HG03457 (cell line): ENCODE data around the gene CATSPER3.
"Not testable (repeated sequence)": the region's sequence is repeated elsewhere in the genome, so short reads cannot be mapped to it uniquely, and the experiment has no call there.

Experiments
- ATAC-seq: cut with Tn5 transposase; IDR thresholded peaks from one replicate; pipeline ENCODE4 v1.9.1; 2021; ENCODE audit warnings: moderate number of reproducible peaks; ENCODE audit not compliant: unreplicated experiment

The CATSPER3 gene

GRCh38 chr5:134969166-134969565, 1.5 kb downstream of the CATSPER3 start:
- no peak for ATAC-seq

- no peak for ATAC-seq
Measured at GRCh38 chr5:134975078-134975715, 7.5 kb downstream of the CATSPER3 start.

DNA sequence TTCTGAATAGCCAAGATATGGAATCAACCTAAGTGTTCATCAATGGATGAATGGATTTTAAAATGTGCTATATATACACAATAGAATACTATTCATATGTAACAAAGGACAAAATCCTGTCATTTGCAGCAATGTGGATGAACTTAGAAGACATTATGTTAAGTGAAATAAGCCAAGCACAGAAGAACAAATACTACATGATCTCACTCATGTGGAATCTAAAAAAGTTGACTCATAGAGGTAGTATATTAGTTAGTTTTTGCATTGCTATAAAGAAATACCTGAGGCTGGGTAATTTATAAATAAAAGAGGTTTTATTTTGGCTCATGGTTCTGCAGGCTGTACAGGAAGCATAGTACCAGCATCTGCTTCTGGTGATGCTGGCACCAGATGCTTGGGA, 8.1 kb downstream of the CATSPER3 start:
- no peak for ATAC-seq

- ATAC-seq = no peak
Measured at GRCh38 chr5:134976841-134977240, 9.1 kb downstream of the CATSPER3 start.

- no peak for ATAC-seq
Measured at GRCh38 chr5:134979416-134979815, 11.7 kb downstream of the CATSPER3 start.

- no peak for ATAC-seq
Measured at GRCh38 chr5:134982230-134982629, 14.5 kb downstream of the CATSPER3 start.

GRCh38 chr5:134989266-134989830, 21.6 kb downstream of the CATSPER3 start:
- no peak for ATAC-seq

GRCh38 chr5:134990183-134990582, 22.5 kb downstream of the CATSPER3 start:
- ATAC-seq = not testable (repeated sequence)

GRCh38 chr5:134992148-134992547, 24.4 kb downstream of the CATSPER3 start:
- no peak for ATAC-seq

DNA sequence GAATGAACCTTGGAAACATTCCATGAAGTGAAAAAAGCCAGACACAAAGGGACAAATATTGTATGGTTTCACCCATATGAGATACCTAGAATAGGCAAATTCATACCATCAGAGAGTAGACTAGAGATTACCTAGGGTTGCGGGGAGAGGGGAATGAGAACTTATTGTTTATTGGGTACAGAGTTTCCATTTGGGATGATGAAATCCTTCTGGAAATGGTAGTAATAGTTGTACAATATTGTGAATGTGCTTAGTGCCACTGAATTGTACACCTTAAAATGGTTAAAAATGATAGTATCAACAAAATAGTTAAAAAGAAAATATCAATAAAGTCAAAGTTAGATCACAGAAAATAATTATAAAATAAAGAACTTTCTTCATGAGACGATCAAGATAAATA, 25.5 kb downstream of the CATSPER3 start:
- no peak for ATAC-seq

- ATAC-seq = no peak
Measured at GRCh38 chr5:134994560-134995156, 27.0 kb downstream of the CATSPER3 start.

DNA sequence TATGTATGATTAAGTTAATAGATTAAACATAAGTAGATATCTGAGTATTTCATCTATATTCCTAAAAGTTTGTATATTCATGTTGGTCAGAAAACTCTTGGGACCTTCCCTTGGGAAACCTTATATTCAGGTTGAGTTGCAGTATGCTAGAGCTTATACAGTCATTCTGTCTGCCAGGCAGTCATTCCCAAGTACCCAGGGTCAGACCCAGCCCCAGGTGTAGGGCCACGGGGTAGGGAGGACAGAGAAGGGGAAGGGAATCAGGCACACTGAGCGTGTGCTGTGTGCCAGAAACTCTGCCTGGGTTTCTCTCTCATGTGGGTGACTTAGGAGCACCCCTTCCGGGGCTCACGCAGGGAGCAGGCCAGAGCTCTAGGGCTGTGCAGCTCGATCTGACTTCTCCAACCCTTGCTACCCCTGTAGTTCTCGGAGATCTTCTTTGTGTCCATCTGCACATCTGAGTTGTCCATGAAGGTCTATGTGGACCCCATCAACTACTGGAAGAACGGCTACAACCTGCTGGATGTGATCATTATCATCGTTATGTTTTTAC, 28.2 kb downstream of the CATSPER3 start:
- ATAC-seq = no peak

DNA sequence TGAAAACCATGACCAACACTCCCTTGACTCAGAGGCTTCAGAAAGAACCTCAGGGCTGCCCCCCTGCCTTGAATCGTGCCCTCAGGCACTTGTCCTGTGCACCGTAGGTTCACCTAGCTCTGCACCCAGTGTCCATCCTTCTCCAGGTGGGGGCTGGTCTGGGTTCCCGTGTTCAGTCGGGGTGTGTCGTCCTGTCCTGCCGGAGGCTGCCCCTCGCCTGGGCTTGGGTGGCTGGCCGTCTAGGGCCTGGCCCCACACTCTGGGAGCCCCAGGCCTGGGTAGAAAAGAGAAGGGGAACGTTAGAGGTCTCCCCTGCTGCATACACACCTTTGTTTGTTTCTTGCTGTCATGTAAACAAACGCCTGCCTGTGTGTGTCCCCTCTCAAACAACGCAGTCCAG, 29.3 kb downstream of the CATSPER3 start:
- ATAC-seq = no peak

DNA sequence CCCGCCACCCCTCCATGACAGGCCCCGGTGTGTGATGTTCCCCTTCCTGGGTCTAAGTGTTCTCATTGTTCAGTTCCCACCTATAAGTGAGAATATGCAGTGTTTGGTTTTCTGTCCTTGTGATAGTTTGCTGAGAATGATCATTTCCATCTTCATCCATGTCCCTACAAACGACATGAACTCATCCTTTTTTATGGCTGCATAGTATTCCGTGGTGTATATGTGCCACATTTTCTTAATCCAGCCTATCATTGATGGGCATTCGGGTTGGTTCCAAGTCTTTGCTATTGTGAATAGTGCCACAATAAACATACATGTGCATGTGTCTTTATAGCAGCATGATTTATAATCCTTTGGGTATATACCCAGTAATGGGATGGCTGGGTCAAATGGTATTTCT, 30.4 kb downstream of the CATSPER3 start:
- ATAC-seq = not testable (repeated sequence)

DNA sequence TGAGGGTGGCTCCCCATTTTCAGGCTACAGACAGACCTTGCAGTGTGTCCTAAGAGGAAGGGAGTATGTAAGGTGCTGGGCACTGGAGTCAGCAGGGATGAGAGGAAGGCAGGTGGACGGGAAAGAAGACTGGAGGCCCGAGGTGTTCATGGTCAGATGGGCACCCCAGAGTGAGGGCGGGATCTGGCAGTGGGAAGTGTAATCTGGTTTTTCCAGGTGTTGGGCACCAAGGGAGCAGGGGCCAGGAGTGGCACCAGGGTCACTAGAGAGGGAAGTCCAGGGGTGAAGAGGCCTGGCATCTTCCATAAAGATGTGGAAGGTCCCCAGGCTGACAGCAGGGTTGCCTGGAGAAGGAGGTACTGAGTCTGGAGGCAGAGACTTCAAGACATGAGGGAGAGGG, 36.7 kb downstream of the CATSPER3 start:
- ATAC-seq = no peak

DNA sequence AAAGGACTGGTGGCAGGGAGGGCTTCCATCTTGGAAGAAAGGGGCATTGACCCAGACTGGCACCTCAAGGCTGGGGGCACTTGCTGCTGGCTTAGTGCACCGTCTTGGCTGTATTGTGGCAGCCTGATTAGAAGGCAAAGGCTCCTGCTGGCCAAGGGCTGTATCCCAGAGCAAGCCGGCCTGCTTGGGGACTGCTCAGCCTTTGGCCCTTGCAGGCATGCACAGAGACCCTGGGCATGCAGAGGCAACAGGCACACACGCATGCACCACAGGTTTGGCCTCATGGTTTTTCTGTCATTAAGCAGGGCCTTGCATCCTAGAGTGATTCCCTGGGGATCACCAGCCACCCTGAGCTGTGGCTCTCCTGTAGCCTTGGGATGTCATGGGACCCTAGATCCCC, 37.4 kb downstream of the CATSPER3 start:
- ATAC-seq = no peak

- no peak for ATAC-seq
Measured at GRCh38 chr5:135007305-135007704, 39.6 kb downstream of the CATSPER3 start.

- ATAC-seq = no peak
Measured at GRCh38 chr5:135007749-135008363, 40.1 kb downstream of the CATSPER3 start.

DNA sequence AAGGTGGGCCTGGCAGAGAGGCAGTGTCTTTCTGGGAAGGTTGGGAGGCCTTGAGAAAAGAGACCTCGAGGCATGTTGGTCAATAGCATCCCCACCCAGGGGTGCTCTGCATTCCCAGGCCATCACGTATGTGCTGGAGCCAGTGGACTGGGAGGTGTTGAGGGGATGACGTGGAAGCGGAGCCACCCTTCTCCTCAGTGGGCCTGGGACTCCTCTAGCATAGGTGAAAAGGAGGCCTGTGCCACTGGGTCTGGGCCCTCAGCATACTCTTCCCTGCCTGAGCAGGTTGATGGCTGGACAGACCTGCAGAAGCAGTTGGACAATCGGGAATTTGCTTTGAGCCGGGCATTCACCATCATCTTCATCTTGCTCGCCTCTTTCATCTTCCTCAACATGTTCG, 40.8 kb downstream of the CATSPER3 start:
- no peak for ATAC-seq

DNA sequence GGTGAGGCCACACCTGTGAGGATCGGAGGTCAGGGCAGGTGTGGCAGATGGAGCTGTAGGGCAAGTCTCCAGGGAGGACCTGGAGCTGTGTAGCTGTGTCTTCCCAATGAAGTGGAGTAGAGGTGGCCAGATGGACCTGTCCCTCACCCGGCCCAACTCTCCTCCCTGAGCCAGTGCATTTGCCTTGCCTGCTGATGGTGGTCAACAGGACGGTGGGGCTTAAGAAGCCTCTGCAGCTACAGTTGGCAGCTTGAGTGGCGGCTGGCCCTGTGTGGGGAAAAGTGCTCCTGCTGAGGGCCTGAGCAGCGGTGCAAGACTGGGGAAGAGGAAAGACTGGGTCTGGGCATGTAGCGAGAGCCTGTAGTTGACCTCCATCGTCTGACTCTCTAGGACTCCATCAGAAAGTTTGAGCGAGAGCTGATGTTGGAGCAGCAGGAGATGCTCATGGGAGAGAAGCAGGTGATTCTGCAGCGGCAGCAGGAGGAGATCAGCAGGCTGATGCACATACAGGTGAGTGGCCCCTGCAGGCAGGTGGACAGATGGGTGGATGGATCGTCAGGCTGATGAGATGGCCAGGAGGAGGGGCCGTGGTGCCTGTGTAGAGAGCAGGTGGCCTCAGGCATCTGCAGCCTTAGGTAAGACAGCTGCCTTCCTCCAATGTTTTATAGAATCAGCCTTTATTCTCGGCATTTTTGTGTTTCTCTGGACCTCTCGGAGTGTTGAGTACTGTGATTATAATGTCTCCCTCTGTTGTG, 41.5 kb downstream of the CATSPER3 start:
- ATAC-seq = no peak
